Prostate gland (tissue), 2 donors: Measurements from ENCODE around the gene PDCD4. TPM values are rescaled to one million over a fixed set of nuclear protein-coding genes. Genes with fewer than 3 reads are reported as not detected.
"Not testable (repeated sequence)": the region's sequence is repeated elsewhere in the genome, so short reads cannot be mapped to it uniquely, and the experiment has no call there.

Experiments used
- DNase-seq: peaks from one replicate; pipeline ENCODE4 v3.0.0-alpha.2; 2019; ENCODE audit warnings: low spot score
- H3K27ac ChIP-seq, 2 donors: fragments of 200-600 bp; sonication (generic); 2 replicates each; pipeline ENCODE4 v1.5.1; 2017 to 2019
- H3K27me3 ChIP-seq: fragments of 200-600 bp; sonication (generic); replicated peaks from 2 replicates; pipeline ENCODE4 v1.5.1; 2019; ENCODE audit not compliant: insufficient read depth
- H3K36me3 ChIP-seq, 2 donors: fragments of 200-600 bp; sonication (generic); 1 replicate in 1 of 2; 2 replicates in 1 of 2; pipeline versions ENCODE4 v1.5.1 to v1.8.1; 2017 to 2019
- H3K4me1 ChIP-seq: fragments of 200-600 bp; sonication (generic); replicated peaks from 2 replicates; pipeline ENCODE4 v1.5.1; 2019
- H3K4me3 ChIP-seq, 2 donors: fragments of 200-600 bp; sonication (generic); 2 replicates each; pipeline ENCODE4 v1.5.1; 2017 to 2019
- H3K9me3 ChIP-seq: fragments of 200-600 bp; sonication (generic); 2 replicates; pipeline ENCODE4 v1.5.1; 2017
- CTCF ChIP-seq, 4 experiments: fragments of 200-600 bp in 2 of 4; fragments of 450-650 bp in 2 of 4; sonication (generic) in 2 of 4; IDR thresholded peaks; 1 replicate in 3 of 4; 2 replicates in 1 of 4; pipeline ENCODE4 v1.5.1; 2016 to 2019; ENCODE audit warnings: antibody characterized with exemption in 4 of 4, mild to moderate bottlenecking in 2 of 4, moderate library complexity in 2 of 4
- POLR2A ChIP-seq: fragments of 450-650 bp; IDR thresholded peaks from one replicate; pipeline ENCODE4 v1.6.1; 2016; ENCODE audit warnings: antibody characterized with exemption, mild to moderate bottlenecking
- POLR2AphosphoS5 ChIP-seq: sonication (generic); formaldehyde crosslinking; IDR thresholded peaks from one replicate; pipeline ENCODE4 v1.6.1; 2017; ENCODE audit warnings: antibody characterized with exemption
- WGBS: methylation state at CpG from one replicate; pipeline ENCODE4 v1.1.5; 2018; 5-methylcytosine and 5-hydroxymethylcytosine counted together
- intact Hi-C: fragments of 100-400 bp; cut with DNase I; formaldehyde crosslinking; loops from one replicate; pipeline ENCODE4 v1.14.2; 2022
- total RNA-seq, 2 donors: library from RNA; depleted of rRNA; stranded (reverse); fragments of >200 nt; gene quantifications; one replicate each; pipeline ENCODE4 v1.1.0, GENCODE V29; 2016

The PDCD4 gene
- total RNA-seq, 2 donors from 2014 or later = 104 to 120 TPM

GRCh38 chr10:110863956-110864355 is 7.8 kb upstream of the PDCD4 start:
- H3K4me1 ChIP-seq = peaks cover 3% of the 10 kb centered on the region
- DNase-seq = no peak
- no peaks in the 10 kb centered on the region for H3K27me3 ChIP-seq
- intact Hi-C loops = no loop called here
- no peak overlapping the region for H3K4me3 ChIP-seq
- H3K27ac ChIP-seq = peak overlapping the region; percentile 72 to 74
- H3K36me3 ChIP-seq = no peaks in the 10 kb centered on the region
- no peak for TF ChIP-seq POLR2AphosphoS5
- TF ChIP-seq CTCF (IDR thresholded peaks at IDR 0.05) = no peak
- no peak for TF ChIP-seq POLR2A
- H3K9me3 ChIP-seq = no peaks in the 10 kb centered on the region
- 90% methylated on average over 2 of the region's 2 CpGs for WGBS

- Histone ChIP-seq H3K4me1 (no peaks in the 10 kb centered on the region), H3K27me3 (no peaks in the 10 kb centered on the region), H3K9me3 (no peaks in the 10 kb centered on the region), H3K27ac (peak overlapping the region; percentile 72 to 74), H3K4me3 (no peak overlapping the region), H3K36me3 (no peaks in the 10 kb centered on the region)
- no peak for TF ChIP-seq POLR2A
- peak; percentile 48 for TF ChIP-seq POLR2AphosphoS5
- WGBS = 37% methylated on average over 6 of the region's 6 CpGs
- no peak for DNase-seq
- intact Hi-C loops = no loop called here
These were observed 7.0 kb upstream of the PDCD4 start for GRCh38 chr10:110864662-110865140.

GRCh38 chr10:110865186-110865808 is 6.4 kb upstream of the PDCD4 start:
- Histone ChIP-seq H3K27ac (peak overlapping the region; percentile 72 to 74), H3K9me3 (no peaks in the 10 kb centered on the region), H3K4me1 (no peaks in the 10 kb centered on the region), H3K4me3 (no peak overlapping the region), H3K27me3 (no peaks in the 10 kb centered on the region), H3K36me3 (no peaks in the 10 kb centered on the region)
- intact Hi-C loops = no loop called here
- 6% methylated on average over 6 of the region's 6 CpGs for WGBS
- DNase-seq = peak; percentile 63
- TF ChIP-seq POLR2AphosphoS5 = peak; percentile 69
- TF ChIP-seq POLR2A = no peak
- no peak for TF ChIP-seq CTCF (IDR thresholded peaks at IDR 0.05)

- no peak overlapping the region for H3K4me3 ChIP-seq
- DNase-seq = no peak
- no peaks in the 10 kb centered on the region for H3K9me3 ChIP-seq
- H3K4me1 ChIP-seq = peaks cover 4% of the 10 kb centered on the region
- no peak for TF ChIP-seq CTCF (IDR thresholded peaks at IDR 0.05)
- no peak for TF ChIP-seq POLR2A
- no peak for TF ChIP-seq POLR2AphosphoS5
- H3K27me3 ChIP-seq = no peaks in the 10 kb centered on the region
- 40% methylated on average over 4 of the region's 4 CpGs for WGBS
- intact Hi-C loops = no loop called here
- no peaks in the 10 kb centered on the region for H3K36me3 ChIP-seq
- H3K27ac ChIP-seq = peak overlapping the region; percentile 72 to 74
These were observed 5.8 kb upstream of the PDCD4 start for GRCh38 chr10:110865809-110866482.

GRCh38 chr10:110867011-110867806 is 4.5 kb upstream of the PDCD4 start:
- H3K36me3 ChIP-seq, H3K4me1 ChIP-seq, H3K9me3 ChIP-seq, H3K27me3 ChIP-seq, H3K27ac ChIP-seq, H3K4me3 ChIP-seq, intact Hi-C loops, DNase-seq: not testable (repeated sequence)
- 82% methylated on average over 8 of the region's 8 CpGs for WGBS
